Measurements from ENCODE around the gene PHAF1. TPM values are rescaled to one million over a fixed set of nuclear protein-coding genes. Genes with fewer than 3 reads are reported as not detected.
A peak's percentile ranks its signal among the peaks of the same experiment; 100 is the strongest.

PHAF1 gene
- total and polyA plus RNA-seq, 2 of the 13 experiments (the other 11 are each of a cell fraction or from before 2014, with no cell fraction given), result 48.3 to 174 TPM

DNA sequence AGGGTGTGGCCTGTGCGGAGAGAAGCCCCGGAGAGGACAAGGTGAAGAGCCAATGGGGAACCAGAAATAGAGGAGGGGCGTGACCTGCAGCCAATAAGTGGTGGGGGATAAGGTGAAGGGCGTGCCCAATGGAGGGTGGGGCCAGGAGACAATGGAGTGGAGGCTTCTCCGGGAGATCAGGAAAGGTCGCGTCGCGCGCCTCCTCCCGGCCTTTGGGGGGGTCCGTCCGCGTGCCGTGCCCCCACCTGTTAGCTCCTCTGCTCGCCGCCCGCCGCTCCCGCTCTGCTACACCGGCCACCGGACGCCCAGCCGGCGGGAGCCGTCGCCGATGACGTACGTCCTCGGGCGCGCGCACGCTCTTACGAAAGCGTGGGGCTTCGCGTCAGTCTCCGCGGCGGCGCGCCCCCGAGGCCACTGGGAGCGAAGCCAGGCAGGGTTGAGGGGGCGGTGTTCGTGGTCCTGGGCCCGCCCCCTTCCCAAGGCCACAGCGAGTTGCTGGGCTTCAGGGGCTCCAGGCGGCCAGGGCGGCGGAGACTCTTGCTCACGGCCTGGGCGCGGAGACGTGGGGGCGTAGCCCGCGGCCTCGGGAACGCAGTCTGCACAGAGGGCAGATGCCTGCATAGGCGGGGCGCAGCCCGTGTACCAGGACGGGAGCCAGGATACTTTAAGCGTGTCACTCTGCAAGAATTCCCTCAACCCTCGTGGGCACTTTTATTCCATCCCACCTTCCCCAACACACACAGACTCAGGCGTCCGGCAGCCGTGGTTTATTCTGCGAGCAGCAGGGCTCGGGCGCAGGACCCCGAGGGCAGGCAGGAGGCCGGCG, 74.1 kb downstream of the PHAF1 start, which contains the start of gene MATCAP1 (continued):
- TF ChIP-seq, protein P1, sequence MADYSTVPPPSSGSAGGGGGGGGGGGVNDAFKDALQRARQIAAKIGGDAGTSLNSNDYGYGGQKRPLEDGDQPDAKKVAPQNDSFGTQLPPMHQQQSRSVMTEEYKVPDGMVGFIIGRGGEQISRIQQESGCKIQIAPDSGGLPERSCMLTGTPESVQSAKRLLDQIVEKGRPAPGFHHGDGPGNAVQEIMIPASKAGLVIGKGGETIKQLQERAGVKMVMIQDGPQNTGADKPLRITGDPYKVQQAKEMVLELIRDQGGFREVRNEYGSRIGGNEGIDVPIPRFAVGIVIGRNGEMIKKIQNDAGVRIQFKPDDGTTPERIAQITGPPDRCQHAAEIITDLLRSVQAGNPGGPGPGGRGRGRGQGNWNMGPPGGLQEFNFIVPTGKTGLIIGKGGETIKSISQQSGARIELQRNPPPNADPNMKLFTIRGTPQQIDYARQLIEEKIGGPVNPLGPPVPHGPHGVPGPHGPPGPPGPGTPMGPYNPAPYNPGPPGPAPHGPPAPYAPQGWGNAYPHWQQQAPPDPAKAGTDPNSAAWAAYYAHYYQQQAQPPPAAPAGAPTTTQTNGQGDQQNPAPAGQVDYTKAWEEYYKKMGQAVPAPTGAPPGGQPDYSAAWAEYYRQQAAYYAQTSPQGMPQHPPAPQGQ (CRISPR knock-in tag; IDR thresholded peaks at IDR 0.05; ENCODE audit: borderline replicate concordance), result no peak; the same call in 1 of the 2 replicates
- peak; percentile 69; the same call in 1 of the 2 replicates for TF ChIP-seq SP1 (IDR thresholded peaks at IDR 0.05)
- peak; percentile 95 for TF ChIP-seq SP1 (CRISPR knock-in tag; IDR thresholded peaks at IDR 0.05)
- TF ChIP-seq, protein P2, sequence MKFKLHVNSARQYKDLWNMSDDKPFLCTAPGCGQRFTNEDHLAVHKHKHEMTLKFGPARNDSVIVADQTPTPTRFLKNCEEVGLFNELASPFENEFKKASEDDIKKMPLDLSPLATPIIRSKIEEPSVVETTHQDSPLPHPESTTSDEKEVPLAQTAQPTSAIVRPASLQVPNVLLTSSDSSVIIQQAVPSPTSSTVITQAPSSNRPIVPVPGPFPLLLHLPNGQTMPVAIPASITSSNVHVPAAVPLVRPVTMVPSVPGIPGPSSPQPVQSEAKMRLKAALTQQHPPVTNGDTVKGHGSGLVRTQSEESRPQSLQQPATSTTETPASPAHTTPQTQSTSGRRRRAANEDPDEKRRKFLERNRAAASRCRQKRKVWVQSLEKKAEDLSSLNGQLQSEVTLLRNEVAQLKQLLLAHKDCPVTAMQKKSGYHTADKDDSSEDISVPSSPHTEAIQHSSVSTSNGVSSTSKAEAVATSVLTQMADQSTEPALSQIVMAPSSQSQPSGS (CRISPR knock-in tag; IDR thresholded peaks at IDR 0.05), result peak; percentile 76
- TF ChIP-seq SMAD3 (CRISPR knock-in tag; IDR thresholded peaks at IDR 0.05), result peak; percentile 60
- TF ChIP-seq, protein P3, sequence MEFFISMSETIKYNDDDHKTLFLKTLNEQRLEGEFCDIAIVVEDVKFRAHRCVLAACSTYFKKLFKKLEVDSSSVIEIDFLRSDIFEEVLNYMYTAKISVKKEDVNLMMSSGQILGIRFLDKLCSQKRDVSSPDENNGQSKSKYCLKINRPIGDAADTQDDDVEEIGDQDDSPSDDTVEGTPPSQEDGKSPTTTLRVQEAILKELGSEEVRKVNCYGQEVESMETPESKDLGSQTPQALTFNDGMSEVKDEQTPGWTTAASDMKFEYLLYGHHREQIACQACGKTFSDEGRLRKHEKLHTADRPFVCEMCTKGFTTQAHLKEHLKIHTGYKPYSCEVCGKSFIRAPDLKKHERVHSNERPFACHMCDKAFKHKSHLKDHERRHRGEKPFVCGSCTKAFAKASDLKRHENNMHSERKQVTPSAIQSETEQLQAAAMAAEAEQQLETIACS (CRISPR knock-in tag; IDR thresholded peaks at IDR 0.05), result peak; percentile 100
- TF ChIP-seq, protein P4, sequence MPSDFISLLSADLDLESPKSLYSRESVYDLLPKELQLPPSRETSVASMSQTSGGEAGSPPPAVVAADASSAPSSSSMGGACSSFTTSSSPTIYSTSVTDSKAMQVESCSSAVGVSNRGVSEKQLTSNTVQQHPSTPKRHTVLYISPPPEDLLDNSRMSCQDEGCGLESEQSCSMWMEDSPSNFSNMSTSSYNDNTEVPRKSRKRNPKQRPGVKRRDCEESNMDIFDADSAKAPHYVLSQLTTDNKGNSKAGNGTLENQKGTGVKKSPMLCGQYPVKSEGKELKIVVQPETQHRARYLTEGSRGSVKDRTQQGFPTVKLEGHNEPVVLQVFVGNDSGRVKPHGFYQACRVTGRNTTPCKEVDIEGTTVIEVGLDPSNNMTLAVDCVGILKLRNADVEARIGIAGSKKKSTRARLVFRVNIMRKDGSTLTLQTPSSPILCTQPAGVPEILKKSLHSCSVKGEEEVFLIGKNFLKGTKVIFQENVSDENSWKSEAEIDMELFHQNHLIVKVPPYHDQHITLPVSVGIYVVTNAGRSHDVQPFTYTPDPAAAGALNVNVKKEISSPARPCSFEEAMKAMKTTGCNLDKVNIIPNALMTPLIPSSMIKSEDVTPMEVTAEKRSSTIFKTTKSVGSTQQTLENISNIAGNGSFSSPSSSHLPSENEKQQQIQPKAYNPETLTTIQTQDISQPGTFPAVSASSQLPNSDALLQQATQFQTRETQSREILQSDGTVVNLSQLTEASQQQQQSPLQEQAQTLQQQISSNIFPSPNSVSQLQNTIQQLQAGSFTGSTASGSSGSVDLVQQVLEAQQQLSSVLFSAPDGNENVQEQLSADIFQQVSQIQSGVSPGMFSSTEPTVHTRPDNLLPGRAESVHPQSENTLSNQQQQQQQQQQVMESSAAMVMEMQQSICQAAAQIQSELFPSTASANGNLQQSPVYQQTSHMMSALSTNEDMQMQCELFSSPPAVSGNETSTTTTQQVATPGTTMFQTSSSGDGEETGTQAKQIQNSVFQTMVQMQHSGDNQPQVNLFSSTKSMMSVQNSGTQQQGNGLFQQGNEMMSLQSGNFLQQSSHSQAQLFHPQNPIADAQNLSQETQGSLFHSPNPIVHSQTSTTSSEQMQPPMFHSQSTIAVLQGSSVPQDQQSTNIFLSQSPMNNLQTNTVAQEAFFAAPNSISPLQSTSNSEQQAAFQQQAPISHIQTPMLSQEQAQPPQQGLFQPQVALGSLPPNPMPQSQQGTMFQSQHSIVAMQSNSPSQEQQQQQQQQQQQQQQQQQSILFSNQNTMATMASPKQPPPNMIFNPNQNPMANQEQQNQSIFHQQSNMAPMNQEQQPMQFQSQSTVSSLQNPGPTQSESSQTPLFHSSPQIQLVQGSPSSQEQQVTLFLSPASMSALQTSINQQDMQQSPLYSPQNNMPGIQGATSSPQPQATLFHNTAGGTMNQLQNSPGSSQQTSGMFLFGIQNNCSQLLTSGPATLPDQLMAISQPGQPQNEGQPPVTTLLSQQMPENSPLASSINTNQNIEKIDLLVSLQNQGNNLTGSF (CRISPR knock-in tag; IDR thresholded peaks at IDR 0.05), result no peak
- no peak for TF ChIP-seq ZNF326 (CRISPR knock-in tag; IDR thresholded peaks at IDR 0.05; ENCODE audit: borderline replicate concordance)
- TF ChIP-seq ZNF431 (CRISPR knock-in tag; IDR thresholded peaks at IDR 0.05; ENCODE audit: borderline replicate concordance, low read depth), result peak; percentile 39; the same call in 1 of the 2 replicates
- TF ChIP-seq, protein P5, sequence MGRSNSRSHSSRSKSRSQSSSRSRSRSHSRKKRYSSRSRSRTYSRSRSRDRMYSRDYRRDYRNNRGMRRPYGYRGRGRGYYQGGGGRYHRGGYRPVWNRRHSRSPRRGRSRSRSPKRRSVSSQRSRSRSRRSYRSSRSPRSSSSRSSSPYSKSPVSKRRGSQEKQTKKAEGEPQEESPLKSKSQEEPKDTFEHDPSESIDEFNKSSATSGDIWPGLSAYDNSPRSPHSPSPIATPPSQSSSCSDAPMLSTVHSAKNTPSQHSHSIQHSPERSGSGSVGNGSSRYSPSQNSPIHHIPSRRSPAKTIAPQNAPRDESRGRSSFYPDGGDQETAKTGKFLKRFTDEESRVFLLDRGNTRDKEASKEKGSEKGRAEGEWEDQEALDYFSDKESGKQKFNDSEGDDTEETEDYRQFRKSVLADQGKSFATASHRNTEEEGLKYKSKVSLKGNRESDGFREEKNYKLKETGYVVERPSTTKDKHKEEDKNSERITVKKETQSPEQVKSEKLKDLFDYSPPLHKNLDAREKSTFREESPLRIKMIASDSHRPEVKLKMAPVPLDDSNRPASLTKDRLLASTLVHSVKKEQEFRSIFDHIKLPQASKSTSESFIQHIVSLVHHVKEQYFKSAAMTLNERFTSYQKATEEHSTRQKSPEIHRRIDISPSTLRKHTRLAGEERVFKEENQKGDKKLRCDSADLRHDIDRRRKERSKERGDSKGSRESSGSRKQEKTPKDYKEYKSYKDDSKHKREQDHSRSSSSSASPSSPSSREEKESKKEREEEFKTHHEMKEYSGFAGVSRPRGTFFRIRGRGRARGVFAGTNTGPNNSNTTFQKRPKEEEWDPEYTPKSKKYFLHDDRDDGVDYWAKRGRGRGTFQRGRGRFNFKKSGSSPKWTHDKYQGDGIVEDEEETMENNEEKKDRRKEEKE (IDR thresholded peaks at IDR 0.05), result no peak
- TF ChIP-seq ZNF572 (CRISPR knock-in tag; IDR thresholded peaks at IDR 0.05), result no peak
- TF ChIP-seq ZKSCAN1 (IDR thresholded peaks at IDR 0.05; ENCODE audit: low read length), result no peak

Measured in HepG2 (cell line).